ENCODE data around the gene UBE2O.

Gene UBE2O

DNA sequence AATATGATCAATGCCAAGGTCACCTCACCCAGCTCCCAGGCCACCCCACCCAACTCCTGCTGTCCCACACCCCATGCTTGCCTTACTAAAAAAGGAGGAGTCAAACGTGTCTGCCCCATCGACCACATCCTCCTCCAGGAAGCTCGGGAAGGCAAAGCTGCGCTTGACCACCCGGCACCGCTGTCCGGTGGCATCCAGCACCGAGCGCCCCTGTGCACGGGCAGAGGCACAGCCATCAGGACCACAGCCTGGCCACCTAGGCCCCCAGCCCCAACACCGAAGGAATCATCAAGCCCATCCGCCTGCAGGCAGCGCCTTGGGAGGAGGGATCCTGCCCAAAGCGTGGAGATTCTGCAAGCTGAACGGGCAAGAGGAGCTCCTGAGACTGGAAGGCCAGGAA lies 24.6 kb upstream of the UBE2O start:
- TF ChIP-seq, protein P1, sequence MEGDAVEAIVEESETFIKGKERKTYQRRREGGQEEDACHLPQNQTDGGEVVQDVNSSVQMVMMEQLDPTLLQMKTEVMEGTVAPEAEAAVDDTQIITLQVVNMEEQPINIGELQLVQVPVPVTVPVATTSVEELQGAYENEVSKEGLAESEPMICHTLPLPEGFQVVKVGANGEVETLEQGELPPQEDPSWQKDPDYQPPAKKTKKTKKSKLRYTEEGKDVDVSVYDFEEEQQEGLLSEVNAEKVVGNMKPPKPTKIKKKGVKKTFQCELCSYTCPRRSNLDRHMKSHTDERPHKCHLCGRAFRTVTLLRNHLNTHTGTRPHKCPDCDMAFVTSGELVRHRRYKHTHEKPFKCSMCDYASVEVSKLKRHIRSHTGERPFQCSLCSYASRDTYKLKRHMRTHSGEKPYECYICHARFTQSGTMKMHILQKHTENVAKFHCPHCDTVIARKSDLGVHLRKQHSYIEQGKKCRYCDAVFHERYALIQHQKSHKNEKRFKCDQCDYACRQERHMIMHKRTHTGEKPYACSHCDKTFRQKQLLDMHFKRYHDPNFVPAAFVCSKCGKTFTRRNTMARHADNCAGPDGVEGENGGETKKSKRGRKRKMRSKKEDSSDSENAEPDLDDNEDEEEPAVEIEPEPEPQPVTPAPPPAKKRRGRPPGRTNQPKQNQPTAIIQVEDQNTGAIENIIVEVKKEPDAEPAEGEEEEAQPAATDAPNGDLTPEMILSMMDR (IDR thresholded peaks at IDR 0.05; ENCODE audit: low read depth, low read length): no peak
- no peak for DNase-seq (ENCODE audit: low read depth in 2 of 2)
- H3K4me3 ChIP-seq (replicated peaks in 1 of 2; ENCODE audit: low read depth in 2 of 2, low read length in 2 of 2): no peak overlapping the region

DNA sequence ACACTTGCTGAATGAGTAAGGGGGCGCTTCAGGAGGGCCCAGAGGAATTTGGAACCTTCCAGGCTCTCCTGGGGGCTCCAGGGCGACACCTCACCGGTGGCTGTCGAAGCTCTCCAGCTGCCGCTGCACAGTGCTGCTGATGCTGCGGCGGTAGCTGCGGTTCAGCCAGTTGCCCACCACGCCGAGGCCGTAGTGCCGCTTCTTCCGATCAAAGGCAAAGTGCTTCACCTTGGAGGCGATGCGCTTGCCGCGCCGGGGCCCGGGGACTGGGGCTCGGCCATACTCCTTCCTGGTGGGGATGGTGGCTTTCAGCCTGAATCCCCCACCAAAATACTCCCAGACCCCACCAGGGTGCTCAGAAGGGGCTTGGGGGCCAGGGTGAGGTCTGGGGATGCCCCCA lies 23.8 kb upstream of the UBE2O start:
- H3K4me3 ChIP-seq (replicated peaks in 1 of 2; ENCODE audit: low read depth in 2 of 2, low read length in 2 of 2): no peak overlapping the region
- TF ChIP-seq, protein P1 (IDR thresholded peaks at IDR 0.05; ENCODE audit: low read depth, low read length): no peak

DNA sequence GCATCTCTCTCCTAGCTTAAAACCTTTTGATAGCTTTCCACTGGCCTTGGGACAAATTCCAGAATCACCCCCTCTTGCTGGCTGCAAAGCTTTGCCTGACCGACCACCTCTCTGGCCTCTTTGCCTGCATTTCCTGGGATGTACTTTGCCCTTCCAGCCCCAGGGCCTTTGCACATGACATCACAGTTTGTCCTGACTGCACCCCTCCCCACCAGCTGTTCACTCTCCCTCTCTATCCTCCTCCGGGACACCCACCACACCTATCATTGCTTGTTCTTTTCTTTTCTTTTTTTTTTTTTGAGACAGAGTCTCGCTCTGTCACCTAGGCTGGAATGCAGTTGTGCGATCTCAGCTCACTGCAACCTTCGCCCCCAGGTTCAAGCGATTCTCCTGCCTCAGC lies 22.4 kb upstream of the UBE2O start:
- H3K4me3 ChIP-seq (replicated peaks in 1 of 2; ENCODE audit: low read depth in 2 of 2, low read length in 2 of 2): no peak overlapping the region
- DNase-seq (ENCODE audit: low read depth in 2 of 2): no peak
- TF ChIP-seq, protein P1 (IDR thresholded peaks at IDR 0.05; ENCODE audit: low read depth, low read length): no peak

More for the DNA sequence above, 23.8 kb upstream of the UBE2O start:
- DNase-seq (ENCODE audit: low read depth in 2 of 2): no peak

DNA sequence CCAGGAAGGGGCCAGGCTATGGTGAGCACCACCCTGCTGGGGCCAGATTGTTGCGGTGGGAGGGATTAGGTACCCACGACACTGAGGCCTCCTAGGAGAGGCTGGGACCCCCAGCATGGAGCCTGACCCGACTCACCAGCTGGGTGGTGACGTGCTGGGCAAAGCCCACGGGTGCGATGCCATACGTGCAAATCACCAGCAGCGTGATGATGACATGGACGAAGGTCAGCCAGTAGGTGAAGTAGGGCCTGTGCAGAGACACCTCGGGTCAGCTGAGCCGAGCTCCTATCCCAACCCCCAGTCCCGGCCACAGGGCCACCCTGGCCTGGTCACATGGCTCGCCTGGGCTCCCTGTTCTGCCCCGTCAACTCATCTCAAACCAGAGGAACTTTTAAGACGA lies 21.9 kb upstream of the UBE2O start:
- no peak overlapping the region for H3K4me3 ChIP-seq (replicated peaks in 1 of 2; ENCODE audit: low read depth in 2 of 2, low read length in 2 of 2)
- no peak for DNase-seq (ENCODE audit: low read depth in 2 of 2)
- TF ChIP-seq, protein P1 (IDR thresholded peaks at IDR 0.05; ENCODE audit: low read depth, low read length): no peak

DNA sequence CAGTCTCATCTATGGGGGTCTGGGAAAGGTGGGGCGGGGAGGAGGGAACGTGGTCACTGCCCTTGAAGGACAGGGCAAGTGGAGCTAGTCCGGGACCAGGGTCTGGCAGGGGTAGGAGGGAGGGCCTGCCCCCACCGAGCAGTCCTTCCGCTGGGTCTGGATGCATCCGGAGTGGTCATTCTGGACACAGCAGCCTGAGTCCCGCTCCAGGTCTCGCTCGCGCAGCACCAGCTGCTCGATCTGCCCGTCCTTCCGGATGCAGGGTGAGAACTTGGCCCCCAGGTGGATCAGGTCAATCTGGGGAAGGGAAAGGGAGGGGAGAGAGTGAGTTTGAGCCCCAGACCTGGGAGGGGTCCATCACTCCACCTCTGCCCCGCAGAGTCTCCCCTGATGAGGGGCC lies 21.3 kb upstream of the UBE2O start:
- no peak for DNase-seq (ENCODE audit: low read depth in 2 of 2)
- no peak overlapping the region for H3K4me3 ChIP-seq (replicated peaks in 1 of 2; ENCODE audit: low read depth in 2 of 2, low read length in 2 of 2)
- TF ChIP-seq, protein P1 (IDR thresholded peaks at IDR 0.05; ENCODE audit: low read depth, low read length): no peak

DNA sequence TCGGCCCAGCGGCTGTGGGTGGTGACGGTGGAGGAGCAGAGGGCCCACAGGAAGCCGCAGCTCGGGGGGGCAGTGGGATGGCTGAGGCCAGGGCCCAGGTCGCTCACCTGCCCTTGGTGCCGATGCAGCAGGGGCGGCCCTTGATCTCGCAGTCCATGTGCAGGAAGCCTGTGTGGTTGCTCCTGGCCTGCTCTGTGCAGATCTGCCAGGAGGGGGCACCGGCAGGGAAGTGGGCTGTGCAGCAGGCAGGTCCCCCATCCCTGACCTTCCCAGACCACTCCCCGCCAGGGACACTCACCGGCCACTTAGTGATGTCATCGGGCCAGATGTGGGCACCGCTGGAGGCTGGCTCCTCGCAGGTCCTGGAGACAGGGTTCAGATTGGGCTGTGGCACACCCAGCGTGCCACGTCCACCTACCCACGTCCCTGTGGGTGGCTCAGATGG lies 20.6 kb upstream of the UBE2O start:
- DNase-seq (ENCODE audit: low read depth in 2 of 2): no peak
- TF ChIP-seq, protein P1 (IDR thresholded peaks at IDR 0.05; ENCODE audit: low read depth, low read length): peak; percentile 36
- no peak overlapping the region for H3K4me3 ChIP-seq (replicated peaks in 1 of 2; ENCODE audit: low read depth in 2 of 2, low read length in 2 of 2)

DNA sequence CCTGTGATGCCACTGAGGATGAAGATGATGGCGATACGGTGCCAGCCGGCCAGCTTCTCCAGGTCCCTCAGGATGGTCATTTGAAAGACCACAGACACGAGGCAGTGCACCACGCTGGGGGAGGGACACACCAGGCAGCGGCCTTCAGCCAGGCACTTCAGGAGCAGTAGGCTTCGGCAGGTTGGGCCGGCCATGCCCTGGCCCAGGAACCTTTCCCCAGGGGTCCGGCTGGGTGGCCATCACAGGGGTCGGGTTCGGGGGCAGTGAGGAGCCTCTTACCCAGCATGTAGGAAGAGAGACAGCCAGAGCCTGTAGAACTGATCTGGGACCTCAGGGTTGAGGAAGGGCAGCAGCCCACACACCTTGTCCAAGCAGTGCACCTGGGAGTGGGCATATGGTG lies 19.8 kb upstream of the UBE2O start:
- no peak overlapping the region for H3K4me3 ChIP-seq (replicated peaks in 1 of 2; ENCODE audit: low read depth in 2 of 2, low read length in 2 of 2)
- TF ChIP-seq, protein P1 (IDR thresholded peaks at IDR 0.05; ENCODE audit: low read depth, low read length): no peak
- no peak for DNase-seq (ENCODE audit: low read depth in 2 of 2)
